Measurements from ENCODE around the gene GAS2L3. TPM values are rescaled to one million over a fixed set of nuclear protein-coding genes. Genes with fewer than 3 reads are reported as not detected.

The GAS2L3 gene
- 0.64 and 3.1 TPM in 2 replicates for total RNA-seq

GRCh38 chr12:100573292-100574186 lies at the start of gene GAS2L3:
Gene GAS2L3, plus strand, starts transcription at chr12:100573684. Its CDS starts 21,221 bp downstream, at chr12:100594905.

Other genes with a start within 250 kb of the GAS2L3 start
- gene SLC17A8, start 216.6 kb upstream of the GAS2L3 start, total RNA-seq, result not detected in 2 replicates
- 3.6 TPM in 1 of 2 replicates, not detected in the other for gene NR1H4, start 99.8 kb upstream of the GAS2L3 start, total RNA-seq
- gene ANO4, start 221.1 kb downstream of the GAS2L3 start, total RNA-seq, result 0.43 and 1.9 TPM in 2 replicates